ENCODE data around the gene PCDHA1. TPM values are rescaled to one million over a fixed set of nuclear protein-coding genes. Genes with fewer than 3 reads are reported as not detected.
"Not testable (repeated sequence)": the region's sequence is repeated elsewhere in the genome, so short reads cannot be mapped to it uniquely, and the experiment has no call there.

Gene PCDHA1
- total and polyA plus RNA-seq, 7 experiments from 2014 or later: not detected

DNA sequence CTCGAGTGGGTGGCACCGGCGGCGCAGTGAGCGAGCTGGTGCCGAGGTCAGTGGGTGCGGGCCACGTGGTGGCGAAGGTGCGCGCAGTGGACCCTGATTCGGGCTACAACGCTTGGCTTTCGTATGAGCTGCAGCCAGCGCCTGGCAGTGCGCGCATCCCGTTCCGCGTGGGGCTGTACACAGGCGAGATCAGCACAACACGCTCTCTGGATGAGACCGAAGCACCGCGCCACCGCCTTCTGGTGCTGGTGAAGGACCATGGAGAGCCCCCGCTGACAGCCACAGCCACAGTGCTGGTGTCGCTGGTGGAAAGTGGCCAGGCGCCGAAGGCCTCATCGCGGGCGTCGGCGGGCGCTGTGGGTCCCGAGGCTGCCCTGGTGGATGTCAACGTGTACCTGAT lies 37.5 kb downstream of the PCDHA1 start:
- intact Hi-C loops (cut with micrococcal nuclease): no loop called here
- Histone ChIP-seq H3K27me3 (ENCODE audit: control insufficient read depth in 2 of 2, insufficient read depth in 2 of 2, low read length in 2 of 2) (peaks cover 0 to 4% of the 10 kb centered on the region in 2 donors), H3K4me3 (ENCODE audit: low read length) (no peak overlapping the region), H3K36me3 (ENCODE audit: control insufficient read depth in 2 of 3, insufficient read depth in 3 of 3, low read length in 3 of 3) (no peaks in the 10 kb centered on the region), H3K27ac (ENCODE audit: low read depth, low read length) (no peak overlapping the region), H3K9me3 (ENCODE audit: control insufficient read depth in 2 of 3, low read length in 3 of 3) (peaks cover 0 to 28% (median 0%) of the 10 kb centered on the region in 3 experiments), H3K4me1 (ENCODE audit: control insufficient read depth in 2 of 2, insufficient read depth in 2 of 2, low read length in 2 of 2) (no peaks in the 10 kb centered on the region)
- no peaks in the 10 kb centered on the region for H3K4me1 Mint-ChIP-seq
- H3K4me3 Mint-ChIP-seq: no peak overlapping the region
- peaks cover 0 to 13% (median 0%) of the 10 kb centered on the region in 5 donors for H3K36me3 Mint-ChIP-seq
- peaks cover 3 to 77% (median 29%) of the 10 kb centered on the region in 11 donors for H3K9me3 Mint-ChIP-seq
- DNase-seq (no peak), ATAC-seq (no peak)
- ChIA-PET POLR2A (no interaction called here), CTCF (no interaction called here)
- H3K27ac Mint-ChIP-seq: no peak overlapping the region
- H3K27me3 Mint-ChIP-seq: peaks cover 2 to 54% (median 48%) of the 10 kb centered on the region in 5 donors

DNA sequence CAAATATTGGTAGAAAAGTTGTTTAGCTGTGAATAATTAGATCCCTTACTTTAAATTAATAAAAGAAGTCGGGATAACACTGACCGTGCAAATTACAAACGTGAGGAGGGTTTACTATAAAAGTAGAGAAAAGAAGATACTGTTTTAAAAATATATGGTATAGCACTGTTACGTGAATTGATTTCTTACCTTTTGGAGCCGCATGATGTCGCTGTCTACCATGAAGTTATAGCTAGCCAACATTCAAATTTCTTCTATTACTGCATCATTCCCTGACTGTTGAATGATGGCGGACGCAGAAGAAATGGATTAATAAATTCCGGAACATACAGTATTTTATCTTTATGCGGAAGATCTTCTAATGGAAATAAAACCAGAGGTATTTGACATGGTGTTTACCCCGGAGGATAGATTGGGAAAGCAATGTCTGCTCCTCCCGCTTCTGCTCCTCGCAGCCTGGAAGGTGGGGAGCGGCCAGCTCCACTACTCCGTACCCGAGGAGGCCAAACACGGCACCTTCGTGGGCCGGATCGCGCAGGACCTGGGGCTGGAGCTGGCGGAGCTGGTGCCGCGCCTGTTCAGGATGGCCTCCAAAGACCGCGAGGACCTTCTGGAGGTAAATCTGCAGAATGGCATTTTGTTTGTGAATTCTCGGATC lies 41.9 kb downstream of the PCDHA1 start, which contains the start of gene PCDHA6:
Gene PCDHA6 (plus strand): TSS at position 257 of the 658 bp plus-strand sequence. CDS start 132 bp downstream, at position 389.
- Histone ChIP-seq H3K4me1 (ENCODE audit: control insufficient read depth in 2 of 2, insufficient read depth in 2 of 2, low read length in 2 of 2) (no peaks in the 10 kb centered on the region), H3K27ac (ENCODE audit: low read depth, low read length) (no peak within 1 kb of the TSS), H3K36me3 (ENCODE audit: control insufficient read depth in 2 of 3, insufficient read depth in 3 of 3, low read length in 3 of 3) (no peaks in the 10 kb centered on the region), H3K27me3 (ENCODE audit: control insufficient read depth in 2 of 2, insufficient read depth in 2 of 2, low read length in 2 of 2) (peaks cover 0 to 10% of the 10 kb centered on the region in 2 donors), H3K9me3 (ENCODE audit: control insufficient read depth in 2 of 3, low read length in 3 of 3) (peaks cover 0 to 28% (median 0%) of the 10 kb centered on the region in 3 experiments), H3K4me3 (ENCODE audit: low read length) (no peak within 1 kb of the TSS)
- Mint-ChIP-seq H3K27ac (peak within 1 kb of the TSS in 1 of 9 donors; percentile 65), H3K4me1 (no peaks in the 10 kb centered on the region), H3K36me3 (peaks cover 0 to 17% (median 0%) of the 10 kb centered on the region in 5 donors), H3K9me3 (peaks cover 5 to 81% (median 35%) of the 10 kb centered on the region in 11 donors), H3K4me3 (peak within 1 kb of the TSS in 1 of 10 donors; percentile 23), H3K27me3 (peaks cover 3 to 57% (median 44%) of the 10 kb centered on the region in 5 donors)
- no peak for DNase-seq
- no peak for ATAC-seq
- CTCF ChIA-PET: no interaction called here
- POLR2A ChIA-PET: no interaction called here
- intact Hi-C loops (cut with micrococcal nuclease): no loop called here

DNA sequence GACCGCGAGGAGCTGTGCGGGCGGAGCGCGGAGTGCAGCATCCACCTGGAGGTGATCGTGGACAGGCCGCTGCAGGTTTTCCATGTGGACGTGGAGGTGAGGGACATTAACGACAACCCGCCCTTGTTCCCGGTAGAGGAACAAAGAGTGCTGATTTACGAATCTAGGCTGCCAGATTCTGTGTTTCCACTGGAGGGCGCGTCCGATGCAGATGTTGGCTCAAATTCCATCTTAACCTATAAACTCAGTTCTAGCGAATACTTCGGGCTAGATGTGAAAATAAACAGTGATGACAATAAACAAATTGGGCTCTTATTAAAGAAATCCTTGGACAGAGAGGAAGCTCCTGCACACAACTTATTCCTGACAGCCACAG lies 42.4 kb downstream of the PCDHA1 start:
- ATAC-seq (no peak), DNase-seq (no peak)
- peaks cover 6 to 86% (median 38%) of the 10 kb centered on the region in 11 donors for H3K9me3 Mint-ChIP-seq
- H3K27ac ChIP-seq (ENCODE audit: low read depth, low read length): no peak overlapping the region
- H3K4me1 Mint-ChIP-seq: no peaks in the 10 kb centered on the region
- no peak overlapping the region for H3K4me3 ChIP-seq (ENCODE audit: low read length)
- peaks cover 3 to 62% (median 48%) of the 10 kb centered on the region in 5 donors for H3K27me3 Mint-ChIP-seq
- peak overlapping the region in 1 of 9 donors; percentile 58 for H3K27ac Mint-ChIP-seq
- peaks cover 0 to 32% (median 0%) of the 10 kb centered on the region in 3 experiments for H3K9me3 ChIP-seq (ENCODE audit: control insufficient read depth in 2 of 3, low read length in 3 of 3)
- no peaks in the 10 kb centered on the region for H3K4me1 ChIP-seq (ENCODE audit: control insufficient read depth in 2 of 2, insufficient read depth in 2 of 2, low read length in 2 of 2)
- H3K36me3 ChIP-seq (ENCODE audit: control insufficient read depth in 2 of 3, insufficient read depth in 3 of 3, low read length in 3 of 3): no peaks in the 10 kb centered on the region
- intact Hi-C loops (cut with micrococcal nuclease): no loop called here
- ChIA-PET POLR2A (no interaction called here), CTCF (no interaction called here)
- H3K4me3 Mint-ChIP-seq: peak overlapping the region in 1 of 10 donors; percentile 23
- peaks cover 0 to 11% of the 10 kb centered on the region in 2 donors for H3K27me3 ChIP-seq (ENCODE audit: control insufficient read depth in 2 of 2, insufficient read depth in 2 of 2, low read length in 2 of 2)
- peaks cover 0 to 21% (median 0%) of the 10 kb centered on the region in 5 donors for H3K36me3 Mint-ChIP-seq

DNA sequence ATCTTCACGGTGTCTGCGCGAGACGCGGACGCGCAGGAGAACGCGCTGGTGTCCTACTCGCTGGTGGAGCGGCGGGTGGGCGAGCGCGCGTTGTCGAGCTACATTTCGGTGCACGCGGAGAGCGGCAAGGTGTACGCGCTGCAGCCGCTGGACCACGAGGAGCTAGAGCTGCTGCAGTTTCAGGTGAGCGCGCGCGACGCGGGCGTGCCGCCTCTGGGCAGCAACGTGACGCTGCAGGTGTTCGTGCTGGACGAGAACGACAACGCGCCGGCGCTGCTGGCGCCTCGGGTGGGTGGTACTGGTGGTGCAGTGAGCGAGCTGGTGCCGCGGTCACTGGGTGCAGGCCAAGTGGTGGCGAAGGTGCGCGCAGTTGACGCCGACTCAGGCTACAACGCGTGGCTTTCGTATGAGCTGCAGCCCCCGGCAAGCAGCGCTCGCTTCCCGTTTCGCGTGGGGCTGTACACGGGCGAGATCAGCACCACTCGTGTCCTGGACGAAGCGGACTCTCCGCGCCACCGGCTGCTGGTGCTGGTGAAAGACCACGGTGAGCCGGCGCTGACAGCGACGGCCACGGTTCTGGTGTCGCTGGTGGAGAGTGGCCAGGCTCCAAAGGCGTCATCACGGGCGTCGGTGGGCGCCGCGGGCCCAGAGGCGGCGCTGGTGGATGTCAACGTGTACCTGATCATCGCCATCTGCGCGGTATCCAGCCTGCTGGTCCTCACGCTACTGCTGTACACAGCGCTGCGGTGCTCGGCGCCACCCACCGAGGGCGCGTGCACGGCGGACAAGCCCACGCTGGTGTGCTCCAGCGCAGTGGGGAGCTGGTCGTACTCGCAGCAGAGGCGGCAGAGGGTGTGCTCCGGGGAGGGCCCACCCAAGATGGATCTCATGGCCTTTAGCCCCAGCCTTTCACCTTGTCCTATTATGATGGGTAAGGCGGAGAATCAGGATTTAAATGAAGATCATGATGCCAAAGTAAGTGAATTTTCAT lies 43.9 kb downstream of the PCDHA1 start:
- Mint-ChIP-seq H3K27me3 (peaks cover 3 to 74% (median 59%) of the 10 kb centered on the region in 5 donors), H3K36me3 (peaks cover 0 to 26% (median 4%) of the 10 kb centered on the region in 5 donors), H3K9me3 (peaks cover 9 to 91% (median 43%) of the 10 kb centered on the region in 11 donors)
- H3K4me1 ChIP-seq (ENCODE audit: control insufficient read depth in 2 of 2, insufficient read depth in 2 of 2, low read length in 2 of 2); H3K4me3 Mint-ChIP-seq; DNase-seq; H3K4me1 Mint-ChIP-seq; H3K36me3 ChIP-seq (ENCODE audit: control insufficient read depth in 2 of 3, insufficient read depth in 3 of 3, low read length in 3 of 3); POLR2A ChIA-PET; CTCF ChIA-PET; intact Hi-C loops (cut with micrococcal nuclease); H3K4me3 ChIP-seq (ENCODE audit: low read length); ATAC-seq; H3K27ac ChIP-seq (ENCODE audit: low read depth, low read length); H3K27ac Mint-ChIP-seq: not testable (repeated sequence)
- Histone ChIP-seq H3K9me3 (ENCODE audit: control insufficient read depth in 2 of 3, low read length in 3 of 3) (peaks cover 0 to 30% (median 0%) of the 10 kb centered on the region in 3 experiments), H3K27me3 (ENCODE audit: control insufficient read depth in 2 of 2, insufficient read depth in 2 of 2, low read length in 2 of 2) (peaks cover 0 to 11% of the 10 kb centered on the region in 2 donors)

GRCh38 chr5:140833993-140834392 lies 48.1 kb downstream of the PCDHA1 start, which contains the start of gene PCDHA7:
TSS of gene PCDHA7 (plus strand) at chr5:140834269. CDS start at chr5:140834384, 115 bp downstream.
- H3K4me1 ChIP-seq (ENCODE audit: control insufficient read depth in 2 of 2, insufficient read depth in 2 of 2, low read length in 2 of 2): no peaks in the 10 kb centered on the region
- H3K9me3 Mint-ChIP-seq: peaks cover 2 to 67% (median 22%) of the 10 kb centered on the region in 11 donors
- no peak for ATAC-seq
- CTCF ChIA-PET: no interaction called here
- no peaks in the 10 kb centered on the region for H3K36me3 ChIP-seq (ENCODE audit: control insufficient read depth in 2 of 3, insufficient read depth in 3 of 3, low read length in 3 of 3)
- peaks cover 0 to 7% of the 10 kb centered on the region in 2 donors for H3K27me3 ChIP-seq (ENCODE audit: control insufficient read depth in 2 of 2, insufficient read depth in 2 of 2, low read length in 2 of 2)
- no peaks in the 10 kb centered on the region for H3K4me1 Mint-ChIP-seq
- peaks cover 0 to 23% (median 4%) of the 10 kb centered on the region in 5 donors for H3K36me3 Mint-ChIP-seq
- peaks cover 0 to 56% (median 34%) of the 10 kb centered on the region in 5 donors for H3K27me3 Mint-ChIP-seq
- no peak for DNase-seq
- intact Hi-C loops (cut with micrococcal nuclease): no loop called here
- H3K9me3 ChIP-seq (ENCODE audit: control insufficient read depth in 2 of 3, low read length in 3 of 3): peaks cover 0 to 35% (median 0%) of the 10 kb centered on the region in 3 experiments
- no peak within 1 kb of the TSS for H3K27ac ChIP-seq (ENCODE audit: low read depth, low read length)
- H3K4me3 Mint-ChIP-seq: peak within 1 kb of the TSS in 2 of 10 donors; percentile 5 to 6
- no peak within 1 kb of the TSS for H3K4me3 ChIP-seq (ENCODE audit: low read length)
- H3K27ac Mint-ChIP-seq: peak within 1 kb of the TSS in 1 of 9 donors; percentile 18
- POLR2A ChIA-PET: no interaction called here

DNA sequence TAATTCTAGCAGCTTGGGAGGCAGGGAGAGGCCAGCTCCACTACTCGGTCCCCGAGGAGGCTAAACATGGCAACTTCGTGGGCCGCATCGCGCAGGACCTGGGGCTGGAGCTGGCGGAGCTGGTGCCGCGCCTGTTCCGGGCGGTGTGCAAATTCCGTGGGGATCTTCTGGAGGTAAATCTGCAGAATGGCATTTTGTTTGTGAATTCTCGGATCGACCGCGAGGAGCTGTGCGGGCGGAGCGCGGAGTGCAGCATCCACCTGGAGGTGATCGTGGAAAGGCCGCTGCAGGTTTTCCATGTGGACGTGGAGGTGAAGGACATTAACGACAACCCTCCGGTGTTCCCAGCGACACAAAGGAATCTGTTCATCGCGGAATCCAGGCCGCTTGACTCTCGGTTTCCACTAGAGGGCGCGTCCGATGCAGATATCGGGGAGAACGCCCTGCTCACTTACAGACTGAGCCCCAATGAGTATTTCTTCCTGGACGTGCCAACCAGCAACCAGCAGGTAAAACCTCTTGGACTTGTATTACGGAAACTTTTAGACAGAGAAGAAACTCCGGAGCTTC lies 48.6 kb downstream of the PCDHA1 start:
- ATAC-seq; CTCF ChIA-PET; H3K36me3 ChIP-seq (ENCODE audit: control insufficient read depth in 2 of 3, insufficient read depth in 3 of 3, low read length in 3 of 3); intact Hi-C loops (cut with micrococcal nuclease); H3K4me3 ChIP-seq (ENCODE audit: low read length); H3K27me3 ChIP-seq (ENCODE audit: control insufficient read depth in 2 of 2, insufficient read depth in 2 of 2, low read length in 2 of 2); POLR2A ChIA-PET; H3K27ac ChIP-seq (ENCODE audit: low read depth, low read length); DNase-seq; H3K4me1 Mint-ChIP-seq; H3K4me1 ChIP-seq (ENCODE audit: control insufficient read depth in 2 of 2, insufficient read depth in 2 of 2, low read length in 2 of 2): not testable (repeated sequence)
- Mint-ChIP-seq H3K36me3 (peaks cover 0 to 24% (median 4%) of the 10 kb centered on the region in 5 donors), H3K4me3 (peak overlapping the region in 1 of 10 donors; percentile 5), H3K27me3 (peaks cover 0 to 58% (median 36%) of the 10 kb centered on the region in 5 donors), H3K27ac (peak overlapping the region in 1 of 9 donors; percentile 18), H3K9me3 (peaks cover 2 to 65% (median 22%) of the 10 kb centered on the region in 11 donors)
- H3K9me3 ChIP-seq (ENCODE audit: control insufficient read depth in 2 of 3, low read length in 3 of 3): peaks cover 0 to 34% (median 3%) of the 10 kb centered on the region in 3 experiments

Measured in naive thymus-derived CD4-positive, alpha-beta T cell (primary cell).